Large intestine (tissue), 3 donors: Measurements from ENCODE around the gene KLK10. TPM values are rescaled to one million over a fixed set of nuclear protein-coding genes. Genes with fewer than 3 reads are reported as not detected.

Experiments
- DNase-seq, 2 donors: peaks; one replicate each; pipeline versions ENCODE4 v3.0.0 to v3.0.0-alpha.2; 2013
- H3K27ac ChIP-seq: one replicate; pipeline ENCODE4 v1.5.1; 2013; ENCODE audit warnings: low read length
- H3K27me3 ChIP-seq: 2 replicates; pipeline ENCODE4 v1.6.1; 2013; ENCODE audit warnings: low read length; ENCODE audit not compliant: control insufficient read depth, insufficient read depth
- H3K36me3 ChIP-seq: 2 replicates; pipeline ENCODE4 v1.6.1; 2013; ENCODE audit warnings: low read length; ENCODE audit not compliant: control insufficient read depth, insufficient read depth
- H3K4me1 ChIP-seq: one replicate; pipeline ENCODE4 v1.6.1; 2013; ENCODE audit warnings: low read length; ENCODE audit not compliant: control insufficient read depth, insufficient read depth
- H3K4me3 ChIP-seq: one replicate; pipeline ENCODE4 v1.5.1; 2013; ENCODE audit warnings: low read length
- H3K9me3 ChIP-seq: one replicate; pipeline ENCODE4 v1.6.1; 2013; ENCODE audit warnings: mild to moderate bottlenecking, low read depth, low read length, moderate library complexity; ENCODE audit not compliant: control insufficient read depth
- WGBS: methylation state at CpG from one replicate; pipeline ENCODE4 v1.1.5; 2013; ENCODE audit warnings: low lambda C conversion rate; ENCODE audit not compliant: insufficient coverage; 5-methylcytosine and 5-hydroxymethylcytosine counted together
- polyA plus RNA-seq: library from polyadenylated mRNA; unstranded; fragments of 120-200 nt; gene quantifications from one replicate; pipeline ENCODE4 v1.2.1, GENCODE V29; 2013

Gene KLK10
- polyA plus RNA-seq, 1 donor: 2.3 TPM

- no peak overlapping the region for H3K27ac ChIP-seq
- no CpG with 5 or more reads among the region's 11 CpGs for WGBS
- H3K27me3 ChIP-seq: no peaks in the 10 kb centered on the region
- no peaks in the 10 kb centered on the region for H3K4me1 ChIP-seq
- no peaks in the 10 kb centered on the region for H3K36me3 ChIP-seq
- no peaks in the 10 kb centered on the region for H3K9me3 ChIP-seq
- DNase-seq: no peak
- no peak overlapping the region for H3K4me3 ChIP-seq
Observed at GRCh38 chr19:51044327-51044726, 24.8 kb upstream of the KLK10 start.

DNA sequence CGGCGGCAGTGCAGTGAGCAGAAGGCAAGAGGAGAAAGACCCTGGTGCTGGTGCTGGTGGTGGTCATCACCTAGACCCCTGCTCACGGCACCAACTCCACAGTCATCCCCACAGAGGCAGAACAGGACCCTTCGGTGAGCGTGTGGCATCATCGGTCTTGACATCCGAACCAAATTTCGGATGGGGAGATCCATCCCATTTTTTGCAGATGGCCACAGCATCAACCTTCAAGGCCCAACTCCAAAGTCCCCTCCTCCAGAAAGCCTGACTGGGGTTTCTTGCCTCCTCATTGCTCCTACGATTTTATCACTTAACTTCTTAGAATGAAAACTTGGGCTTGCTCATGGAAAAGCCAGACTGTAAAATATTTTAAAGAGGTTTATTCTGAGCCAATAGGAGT lies 24.0 kb upstream of the KLK10 start:
- Histone ChIP-seq H3K27ac (no peak overlapping the region), H3K36me3 (no peaks in the 10 kb centered on the region), H3K4me3 (no peak overlapping the region), H3K4me1 (no peaks in the 10 kb centered on the region), H3K27me3 (no peaks in the 10 kb centered on the region), H3K9me3 (no peaks in the 10 kb centered on the region)
- DNase-seq: no peak
- 100% methylated on average over 4 of the region's 9 CpGs for WGBS

DNA sequence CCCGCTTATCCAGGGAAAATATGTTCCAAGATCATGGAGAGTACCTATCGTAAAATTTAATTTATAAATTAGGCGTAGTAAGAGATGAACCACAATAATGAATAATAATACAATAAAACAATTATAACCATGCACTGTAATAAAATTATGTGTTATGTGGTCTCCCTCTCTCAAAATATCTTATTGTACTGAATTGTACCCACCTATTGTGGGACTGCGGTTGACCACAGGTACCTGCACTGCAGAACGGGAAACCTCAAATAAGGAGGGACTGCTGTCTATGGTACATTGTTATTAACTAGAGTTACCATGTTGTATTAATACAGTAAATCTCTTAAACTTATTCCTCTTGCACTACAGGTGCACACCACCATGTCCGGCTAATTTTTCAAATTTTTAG lies 20.6 kb upstream of the KLK10 start:
- H3K36me3 ChIP-seq: no peaks in the 10 kb centered on the region
- H3K4me1 ChIP-seq: no peaks in the 10 kb centered on the region
- WGBS: 100% methylated on average over 1 of the region's 6 CpGs
- H3K27ac ChIP-seq: no peak overlapping the region
- no peaks in the 10 kb centered on the region for H3K27me3 ChIP-seq
- DNase-seq: no peak
- H3K9me3 ChIP-seq: no peaks in the 10 kb centered on the region
- H3K4me3 ChIP-seq: no peak overlapping the region

- no peak for DNase-seq
- no peaks in the 10 kb centered on the region for H3K9me3 ChIP-seq
- peaks cover 2% of the 10 kb centered on the region for H3K27me3 ChIP-seq
- WGBS: 40% methylated on average over 3 of the region's 9 CpGs
- H3K4me1 ChIP-seq: no peaks in the 10 kb centered on the region
- no peaks in the 10 kb centered on the region for H3K36me3 ChIP-seq
- H3K4me3 ChIP-seq: no peak overlapping the region
- no peak overlapping the region for H3K27ac ChIP-seq
Observed at GRCh38 chr19:51036519-51036918, 17.0 kb upstream of the KLK10 start.

GRCh38 chr19:51034704-51035103 lies 15.2 kb upstream of the KLK10 start, which contains the start of gene KLK12:
Gene KLK12 (minus strand): TSS chr19:51035002. CDS start chr19:51034621, 381 bp downstream.
- Histone ChIP-seq H3K4me1 (no peaks in the 10 kb centered on the region), H3K4me3 (no peak within 1 kb of the TSS), H3K9me3 (no peaks in the 10 kb centered on the region), H3K36me3 (no peaks in the 10 kb centered on the region), H3K27me3 (peaks cover 2% of the 10 kb centered on the region), H3K27ac (no peak within 1 kb of the TSS)
- WGBS: no CpG with 5 or more reads among the region's 11 CpGs
- peak in 1 of 2 donors; percentile 44 for DNase-seq

GRCh38 chr19:51031880-51032225 lies 12.3 kb upstream of the KLK10 start:
- WGBS: no CpG with 5 or more reads among the region's 28 CpGs
- no peak for DNase-seq
- no peak overlapping the region for H3K4me3 ChIP-seq
- H3K27me3 ChIP-seq: peaks cover 9% of the 10 kb centered on the region
- no peaks in the 10 kb centered on the region for H3K9me3 ChIP-seq
- no peaks in the 10 kb centered on the region for H3K4me1 ChIP-seq
- H3K36me3 ChIP-seq: no peaks in the 10 kb centered on the region
- H3K27ac ChIP-seq: no peak overlapping the region

DNA sequence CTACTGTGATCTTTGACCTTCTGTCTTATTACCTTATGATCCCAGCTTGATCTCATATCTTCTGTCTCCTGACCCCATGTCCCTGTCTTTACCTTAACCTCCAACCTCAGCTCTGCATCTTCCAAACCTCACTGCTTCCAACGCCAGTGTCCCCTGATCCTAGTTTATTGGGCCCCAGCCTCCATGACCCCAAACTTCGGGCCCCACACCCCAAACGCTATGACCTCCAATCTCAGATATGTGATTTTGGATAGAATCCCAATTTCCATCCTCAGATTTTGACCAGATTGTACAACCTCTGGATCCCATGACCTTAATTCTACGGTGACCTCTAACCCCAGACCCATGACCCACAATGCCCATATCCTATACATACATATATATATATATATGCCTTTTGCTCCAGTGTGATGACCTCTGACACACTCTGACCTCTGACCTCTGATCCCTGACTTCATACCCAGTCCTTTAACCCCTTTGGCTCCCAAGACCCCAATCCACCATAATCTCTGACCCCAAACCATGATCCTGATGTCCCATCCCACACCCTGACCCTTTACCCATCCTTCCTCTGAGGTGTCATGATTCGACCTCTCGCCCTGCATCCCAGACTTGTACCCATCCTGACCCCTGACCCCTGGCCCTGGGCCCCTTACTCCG lies 11.8 kb upstream of the KLK10 start:
- DNase-seq: no peak
- WGBS: no CpG with 5 or more reads among the region's 7 CpGs
- peaks cover 9% of the 10 kb centered on the region for H3K27me3 ChIP-seq
- no peaks in the 10 kb centered on the region for H3K36me3 ChIP-seq
- no peaks in the 10 kb centered on the region for H3K4me1 ChIP-seq
- H3K27ac ChIP-seq: no peak overlapping the region
- H3K4me3 ChIP-seq: no peak overlapping the region
- H3K9me3 ChIP-seq: no peaks in the 10 kb centered on the region

- no peak for DNase-seq
- 70% methylated on average over 2 of the region's 13 CpGs for WGBS
- Histone ChIP-seq H3K27ac (no peak overlapping the region), H3K9me3 (no peaks in the 10 kb centered on the region), H3K27me3 (peaks cover 13% of the 10 kb centered on the region), H3K36me3 (no peaks in the 10 kb centered on the region), H3K4me1 (no peaks in the 10 kb centered on the region), H3K4me3 (no peak overlapping the region)
Observed at GRCh38 chr19:51030631-51031030, 11.1 kb upstream of the KLK10 start.

- Histone ChIP-seq H3K27me3 (peaks cover 14% of the 10 kb centered on the region), H3K4me1 (no peaks in the 10 kb centered on the region), H3K27ac (no peak overlapping the region), H3K4me3 (no peak overlapping the region), H3K9me3 (no peaks in the 10 kb centered on the region), H3K36me3 (no peaks in the 10 kb centered on the region)
- no CpG with 5 or more reads among the region's 2 CpGs for WGBS
- no peak for DNase-seq
Observed at GRCh38 chr19:51029718-51030117, 10.2 kb upstream of the KLK10 start.

DNA sequence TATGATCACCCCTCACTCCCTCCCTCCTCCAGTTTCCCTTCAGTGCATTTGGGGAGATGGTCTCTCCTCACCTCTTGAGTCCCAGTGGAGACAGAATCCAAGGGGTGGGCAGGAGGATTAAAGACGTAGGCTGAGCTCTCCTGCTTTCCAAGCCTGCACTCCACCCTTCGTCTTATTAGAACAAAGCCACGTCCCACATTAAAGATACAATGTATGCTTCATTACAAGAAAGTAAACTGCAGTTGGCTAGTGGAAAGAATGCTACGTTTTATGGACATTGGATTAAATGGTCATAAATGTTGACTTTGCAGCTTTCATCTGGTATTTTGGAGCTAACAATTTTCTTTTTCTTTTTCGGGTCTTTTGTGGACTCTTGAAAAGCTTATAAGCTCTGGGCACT lies 8.4 kb upstream of the KLK10 start:
- no peaks in the 10 kb centered on the region for H3K36me3 ChIP-seq

DNA sequence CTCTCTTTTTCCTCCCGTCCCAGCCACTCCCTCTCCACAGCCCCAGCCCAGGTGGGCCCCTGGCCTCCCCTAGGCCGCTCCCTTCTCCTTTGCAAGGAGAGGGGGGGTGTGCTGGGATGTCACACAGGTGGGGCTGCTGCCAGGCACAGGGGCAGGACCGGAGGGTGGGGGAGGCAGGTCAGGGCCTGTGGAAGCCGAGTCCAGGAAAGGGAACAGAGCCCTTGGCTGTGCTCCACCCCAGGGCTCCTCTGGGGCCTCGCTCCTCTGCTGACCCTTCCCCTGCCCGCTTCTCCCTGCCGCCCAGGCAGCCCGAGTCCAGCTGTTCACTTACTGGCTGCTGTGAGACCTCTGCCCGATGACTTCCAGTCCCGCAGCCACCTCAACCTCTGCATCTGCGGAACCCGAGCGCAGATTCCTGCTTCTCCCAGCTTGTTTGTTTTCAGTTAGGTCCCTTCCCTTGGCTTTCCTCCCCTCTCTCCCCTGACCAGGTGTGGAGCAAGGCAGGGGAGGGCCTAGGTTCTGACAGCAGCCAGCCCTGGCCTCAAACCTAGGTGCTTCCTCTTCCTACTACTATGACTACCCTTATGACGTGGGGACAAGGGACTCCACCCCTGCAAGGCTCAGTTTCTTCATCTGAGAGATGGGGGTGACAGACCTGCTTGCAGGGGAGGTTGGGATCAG lies 7.8 kb upstream of the KLK10 start:
- H3K36me3 ChIP-seq: no peaks in the 10 kb centered on the region
- no peaks in the 10 kb centered on the region for H3K9me3 ChIP-seq
- no peaks in the 10 kb centered on the region for H3K4me1 ChIP-seq
- peaks cover 14% of the 10 kb centered on the region for H3K27me3 ChIP-seq
- no peak overlapping the region for H3K4me3 ChIP-seq
- WGBS: no CpG with 5 or more reads among the region's 14 CpGs
- no peak for DNase-seq
- no peak overlapping the region for H3K27ac ChIP-seq

More for the DNA sequence above, 8.4 kb upstream of the KLK10 start:
- no peaks in the 10 kb centered on the region for H3K4me1 ChIP-seq
- no peak for DNase-seq
- no peaks in the 10 kb centered on the region for H3K9me3 ChIP-seq
- no peak overlapping the region for H3K27ac ChIP-seq
- no peak overlapping the region for H3K4me3 ChIP-seq
- H3K27me3 ChIP-seq: peaks cover 14% of the 10 kb centered on the region
- no CpG with 5 or more reads among the region's 5 CpGs for WGBS
